ENCODE measurements around the gene EFHC1.
A peak's percentile ranks its signal among the peaks of the same experiment; 100 is the strongest.

Gene EFHC1

GRCh38 chr6:52489881-52490280, 69.7 kb downstream of the EFHC1 start:
- DNase-seq (ENCODE audit: extremely low read depth, low read depth): no peak
- TF ChIP-seq CTCF (IDR thresholded peaks at IDR 0.05; ENCODE audit: low read depth, low read length): no peak

- peak; percentile 65 for DNase-seq (ENCODE audit: extremely low read depth, low read depth)
- no peak for TF ChIP-seq CTCF (IDR thresholded peaks at IDR 0.05; ENCODE audit: low read depth, low read length)
These were observed 71.3 kb downstream of the EFHC1 start for GRCh38 chr6:52491203-52492069.

GRCh38 chr6:52493669-52494068, 73.5 kb downstream of the EFHC1 start:
- TF ChIP-seq CTCF (IDR thresholded peaks at IDR 0.05; ENCODE audit: low read depth, low read length): no peak
- DNase-seq (ENCODE audit: extremely low read depth, low read depth): no peak

GRCh38 chr6:52494298-52495072, 74.3 kb downstream of the EFHC1 start:
- TF ChIP-seq CTCF (IDR thresholded peaks at IDR 0.05; ENCODE audit: low read depth, low read length): no peak
- DNase-seq (ENCODE audit: extremely low read depth, low read depth): no peak

GRCh38 chr6:52495922-52496321, 75.8 kb downstream of the EFHC1 start:
- no peak for TF ChIP-seq CTCF (IDR thresholded peaks at IDR 0.05; ENCODE audit: low read depth, low read length)

GRCh38 chr6:52496631-52497030, 76.5 kb downstream of the EFHC1 start:
- no peak for TF ChIP-seq CTCF (IDR thresholded peaks at IDR 0.05; ENCODE audit: low read depth, low read length)
- no peak for DNase-seq (ENCODE audit: extremely low read depth, low read depth)

More at GRCh38 chr6:52495922-52496321, 75.8 kb downstream of the EFHC1 start:
- no peak for DNase-seq (ENCODE audit: extremely low read depth, low read depth)
